SK-N-MC (cell line): ENCODE results near the gene ANKRD37.
"Not testable (repeated sequence)": the region's sequence is repeated elsewhere in the genome, so short reads cannot be mapped to it uniquely, and the experiment has no call there.

Experiments
- EZH2 ChIP-seq: fragments of 200-600 bp; sonication (generic); IDR thresholded peaks from one replicate; pipeline ENCODE4 v1.6.1; 2017; ENCODE audit warnings: antibody characterized with exemption
- FOXP2 ChIP-seq: optimal IDR thresholded peaks from 2 replicates; pipeline ENCODE3; 2011; ENCODE audit warnings: mild to moderate bottlenecking, moderate library complexity; ENCODE audit not compliant: insufficient read depth; ENCODE audit errors: extremely low read length, control extremely low read depth
- POLR2AphosphoS5 ChIP-seq: IDR thresholded peaks from 2 replicates; pipeline ENCODE4 v1.6.1; 2012; ENCODE audit warnings: mild to moderate bottlenecking, low read depth, low read length, borderline replicate concordance

DNA sequence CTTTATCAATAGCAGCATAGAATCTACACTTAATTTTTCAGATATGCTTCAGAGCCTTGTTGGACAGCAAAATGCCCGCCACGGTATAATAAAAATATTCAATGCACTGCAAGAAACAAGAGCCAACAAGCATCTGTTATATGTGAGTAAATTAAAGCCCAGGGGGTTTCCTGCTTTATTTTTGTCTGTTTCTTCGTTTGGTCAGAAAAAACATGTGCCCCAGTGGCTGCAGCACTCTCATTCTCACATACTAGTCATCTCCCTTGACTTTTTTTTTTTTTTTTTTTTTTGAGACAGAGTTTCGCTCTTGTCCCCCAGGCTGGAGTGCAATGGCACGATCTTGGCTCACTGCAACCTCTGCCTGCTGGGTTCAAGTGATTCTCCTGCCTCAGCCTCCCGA lies 34.1 kb upstream of the ANKRD37 start:
- TF ChIP-seq EZH2, POLR2AphosphoS5, FOXP2: not testable (repeated sequence)
